Neural progenitor cell (in vitro differentiated cells): Measurements from ENCODE around the gene FRS2. TPM values are rescaled to one million over a fixed set of nuclear protein-coding genes. Genes with fewer than 3 reads are reported as not detected.

Experiments
- DNase-seq: peaks from one replicate; pipeline ENCODE4 v3.0.0-alpha.2; 2016; ENCODE audit warnings: low spot score
- H2AFZ ChIP-seq: fragments of 200-600 bp; sonication (generic); replicated peaks from 2 replicates; pipeline ENCODE4 v1.6.1; 2016; ENCODE audit warnings: antibody characterized with exemption
- H3F3A ChIP-seq: fragments of 200-600 bp; sonication (generic); 2 replicates; pipeline ENCODE4 v1.6.1; 2016; ENCODE audit warnings: antibody characterized with exemption, low read depth
- H3K27ac ChIP-seq: fragments of 200-600 bp; sonication (generic); 2 replicates; pipeline ENCODE4 v1.5.1; 2016; ENCODE audit warnings: mild to moderate bottlenecking
- H3K27me3 ChIP-seq: fragments of 200-600 bp; sonication (generic); 2 replicates; pipeline ENCODE4 v1.6.1; 2016; ENCODE audit warnings: mild to moderate bottlenecking, moderate library complexity
- H3K36me3 ChIP-seq: fragments of 200-600 bp; sonication (generic); 2 replicates; pipeline ENCODE4 v1.5.1; 2016
- H3K4me1 ChIP-seq: fragments of 200-600 bp; sonication (generic); 2 replicates; pipeline ENCODE4 v1.6.1; 2016; ENCODE audit warnings: mixed run types
- H3K4me2 ChIP-seq: fragments of 200-600 bp; sonication (generic); 2 replicates; pipeline ENCODE4 v1.6.1; 2016
- H3K4me3 ChIP-seq: fragments of 200-600 bp; sonication (generic); 2 replicates; pipeline ENCODE4 v1.5.1; 2016
- H3K79me2 ChIP-seq: fragments of 200-600 bp; sonication (generic); 2 replicates; pipeline ENCODE4 v1.6.1; 2016; ENCODE audit warnings: low read depth
- H3K9ac ChIP-seq: fragments of 200-600 bp; sonication (generic); 2 replicates; pipeline ENCODE4 v1.6.1; 2016
- H3K9me3 ChIP-seq: fragments of 200-600 bp; sonication (generic); 2 replicates; pipeline ENCODE4 v1.5.1; 2016; ENCODE audit warnings: low read depth
- H4K20me1 ChIP-seq: fragments of 200-600 bp; sonication (generic); 2 replicates; pipeline ENCODE4 v1.6.1; 2016; ENCODE audit warnings: low read depth
- H3K27ac Mint-ChIP-seq: 3 replicates; pipeline ENCODE4 v1.8.0; 2021; ENCODE audit warnings: mixed read lengths
- H3K27me3 Mint-ChIP-seq: 2 replicates; pipeline ENCODE4 v1.8.0; 2022; ENCODE audit warnings: low read depth, mild to moderate bottlenecking, inconsistent platforms, moderate library complexity, mixed read lengths; ENCODE audit not compliant: insufficient read depth
- H3K36me3 Mint-ChIP-seq: 3 replicates; pipeline ENCODE4 v1.8.0; 2021; ENCODE audit warnings: mixed read lengths
- H3K4me1 Mint-ChIP-seq: 3 replicates; pipeline ENCODE4 v1.8.0; 2021; ENCODE audit warnings: mixed read lengths
- H3K4me3 Mint-ChIP-seq: 3 replicates; pipeline ENCODE4 v1.8.0; 2021; ENCODE audit warnings: mild to moderate bottlenecking, moderate library complexity, mixed read lengths
- H3K9me3 Mint-ChIP-seq: 3 replicates; pipeline ENCODE4 v1.8.0; 2020; ENCODE audit warnings: mixed read lengths
- CTCF ChIP-seq: fragments of 200-600 bp; sonication (generic); IDR thresholded peaks from 2 replicates; pipeline ENCODE4 v1.5.1; 2017; ENCODE audit warnings: antibody characterized with exemption, mild to moderate bottlenecking
- EZH2 ChIP-seq: fragments of 200-600 bp; sonication (generic); IDR thresholded peaks from 2 replicates; pipeline ENCODE4 v1.6.1; 2017; ENCODE audit warnings: antibody characterized with exemption, mild to moderate bottlenecking, moderate library complexity
- EZH2phosphoT487 ChIP-seq: fragments of 200-600 bp; sonication (generic); IDR thresholded peaks from 2 replicates; pipeline ENCODE4 v1.6.1; 2017; ENCODE audit warnings: antibody characterized with exemption
- total RNA-seq: library from RNA; depleted of rRNA; stranded (reverse); fragments of >200 nt; gene quantifications from 2 replicates; pipeline ENCODE4 v1.2.3, GENCODE V29; 2015; ENCODE audit warnings: low replicate concordance

Gene FRS2
- total RNA-seq, 1 donor from 2014 or later, result 128 TPM

DNA sequence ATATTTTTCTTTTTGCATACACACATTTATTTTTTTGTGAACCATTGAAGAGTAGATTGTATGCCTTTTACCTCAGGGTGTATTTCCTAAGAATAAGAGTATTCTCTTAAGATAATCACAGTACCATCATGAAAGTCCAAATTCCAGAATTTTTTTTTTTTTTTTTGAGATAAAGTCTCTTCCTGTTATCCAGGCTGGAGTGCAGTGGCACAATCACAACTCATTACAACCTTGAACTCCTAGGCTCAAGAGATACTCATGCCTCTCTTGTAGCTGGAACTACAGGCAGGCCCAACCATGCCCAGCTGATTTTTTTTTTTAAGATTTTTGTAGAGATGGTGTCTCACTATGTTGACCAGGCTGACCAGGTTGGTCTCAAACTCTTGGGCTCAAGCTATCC is 10.9 kb downstream of the FRS2 start:
- TF ChIP-seq EZH2phosphoT487, result no peak
- TF ChIP-seq EZH2, result no peak
- no peak for TF ChIP-seq CTCF
- Histone ChIP-seq H3K4me1 (peaks cover 9% of the 10 kb centered on the region), H3K27me3 (no peaks in the 10 kb centered on the region), H4K20me1 (peaks cover 34% of the 10 kb centered on the region), H3K4me2 (no peak overlapping the region), H3K9me3 (no peaks in the 10 kb centered on the region), H3K79me2 (peaks cover 100% of the 10 kb centered on the region), H3K27ac (no peak overlapping the region), H3K4me3 (no peak overlapping the region), H3F3A (peaks cover 4% of the 10 kb centered on the region), H3K9ac (no peak overlapping the region), H2AFZ (no peak overlapping the region), H3K36me3 (no peaks in the 10 kb centered on the region)
- Mint-ChIP-seq H3K27me3 (no peaks in the 10 kb centered on the region), H3K27ac (no peak overlapping the region), H3K9me3 (peaks cover 38% of the 10 kb centered on the region), H3K36me3 (peaks cover 49% of the 10 kb centered on the region), H3K4me1 (peaks cover 4% of the 10 kb centered on the region), H3K4me3 (no peak overlapping the region)
- no peak for DNase-seq

GRCh38 chr12:69483700-69484099 is 13.5 kb downstream of the FRS2 start:
- no peak overlapping the region for H3K27ac Mint-ChIP-seq
- no peak for TF ChIP-seq CTCF
- no peak for TF ChIP-seq EZH2
- no peak for TF ChIP-seq EZH2phosphoT487

GRCh38 chr12:69484428-69484827 is 14.2 kb downstream of the FRS2 start:
- TF ChIP-seq EZH2phosphoT487 (no peak), CTCF (no peak), EZH2 (no peak)
- H3K27me3 Mint-ChIP-seq, result no peaks in the 10 kb centered on the region
- H3K9me3 Mint-ChIP-seq, result peaks cover 60% of the 10 kb centered on the region
- peaks cover 100% of the 10 kb centered on the region for H3K79me2 ChIP-seq
- H3K36me3 ChIP-seq, result peaks cover 5% of the 10 kb centered on the region
- no peaks in the 10 kb centered on the region for H3K4me1 ChIP-seq
- H3K4me1 Mint-ChIP-seq, result no peaks in the 10 kb centered on the region
- no peak overlapping the region for H3K27ac Mint-ChIP-seq
- H3K9me3 ChIP-seq, result peaks cover 10% of the 10 kb centered on the region
- H3K4me2 ChIP-seq, result no peak overlapping the region
- no peak overlapping the region for H3K4me3 ChIP-seq
- DNase-seq, result no peak
- no peak overlapping the region for H3K4me3 Mint-ChIP-seq
- no peak overlapping the region for H3K27ac ChIP-seq
- H3K27me3 ChIP-seq, result no peaks in the 10 kb centered on the region
- no peak overlapping the region for H3K9ac ChIP-seq
- peaks cover 67% of the 10 kb centered on the region for H3K36me3 Mint-ChIP-seq
- peaks cover 18% of the 10 kb centered on the region for H4K20me1 ChIP-seq
- H3F3A ChIP-seq, result no peaks in the 10 kb centered on the region
- no peak overlapping the region for H2AFZ ChIP-seq

More at GRCh38 chr12:69483700-69484099, 13.5 kb downstream of the FRS2 start:
- no peak overlapping the region for H3K27ac ChIP-seq
- H4K20me1 ChIP-seq, result peaks cover 19% of the 10 kb centered on the region
- H3K36me3 ChIP-seq, result peaks cover 5% of the 10 kb centered on the region
- Mint-ChIP-seq H3K27me3 (no peaks in the 10 kb centered on the region), H3K9me3 (peaks cover 61% of the 10 kb centered on the region), H3K4me3 (no peak overlapping the region), H3K36me3 (peaks cover 70% of the 10 kb centered on the region), H3K4me1 (no peaks in the 10 kb centered on the region)
- no peak overlapping the region for H2AFZ ChIP-seq
- H3K27me3 ChIP-seq, result no peaks in the 10 kb centered on the region
- H3F3A ChIP-seq, result no peaks in the 10 kb centered on the region
- H3K4me2 ChIP-seq, result no peak overlapping the region
- H3K79me2 ChIP-seq, result peaks cover 100% of the 10 kb centered on the region
- H3K4me1 ChIP-seq, result no peaks in the 10 kb centered on the region
- no peak overlapping the region for H3K9ac ChIP-seq
- H3K9me3 ChIP-seq, result peaks cover 10% of the 10 kb centered on the region
- no peak for DNase-seq
- H3K4me3 ChIP-seq, result no peak overlapping the region
